HT1080 (cell line): ENCODE data around the gene TECTA. TPM values are rescaled to one million over a fixed set of nuclear protein-coding genes. Genes with fewer than 3 reads are reported as not detected.
"Not testable (repeated sequence)": the region's sequence is repeated elsewhere in the genome, so short reads cannot be mapped to it uniquely, and the experiment has no call there.

Experiments used
- DNase-seq: peaks from one replicate; pipeline ENCODE4 v3.0.0-alpha.2; 2015; ENCODE audit warnings: low read depth
- total RNA-seq: library from RNA; depleted of rRNA; stranded (reverse); fragments of >200 nt; shearing (Covaris generic); gene quantifications from 2 replicates; pipeline ENCODE4 v1.2.3, GENCODE V29; 2014

The TECTA gene
- total RNA-seq, 1 experiment from 2014 or later = 0.53 TPM

- DNase-seq = no peak
Observed at GRCh38 chr11:121163658-121164308, 62.7 kb downstream of the TECTA start.

GRCh38 chr11:121177629-121178028 is 76.6 kb downstream of the TECTA start:
- not testable (repeated sequence) for DNase-seq

- DNase-seq = no peak
Observed at GRCh38 chr11:121179306-121179705, 78.3 kb downstream of the TECTA start.

GRCh38 chr11:121180183-121180582 is 79.1 kb downstream of the TECTA start:
- no peak for DNase-seq

DNA sequence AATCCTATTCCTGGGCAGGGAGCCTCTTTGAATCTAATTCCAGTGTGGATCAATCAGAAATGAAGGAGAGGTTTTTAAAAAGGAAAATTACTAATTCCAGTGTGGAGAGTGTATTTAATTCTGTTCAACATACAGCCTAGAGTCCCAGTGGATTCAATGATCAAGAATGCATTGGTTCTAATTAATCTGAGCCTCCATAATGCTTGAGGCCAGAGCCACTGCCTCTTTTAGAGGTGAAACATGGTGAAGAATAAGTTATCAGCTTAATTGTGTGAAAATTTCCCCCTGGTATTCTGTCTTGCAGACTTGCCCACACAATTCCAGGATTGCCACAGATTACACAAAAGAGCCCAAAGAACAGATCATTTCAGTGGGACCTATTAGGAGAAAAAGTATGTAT is 87.7 kb downstream of the TECTA start:
- DNase-seq = no peak

- no peak for DNase-seq
Observed at GRCh38 chr11:121191818-121192217, 90.8 kb downstream of the TECTA start.

DNA sequence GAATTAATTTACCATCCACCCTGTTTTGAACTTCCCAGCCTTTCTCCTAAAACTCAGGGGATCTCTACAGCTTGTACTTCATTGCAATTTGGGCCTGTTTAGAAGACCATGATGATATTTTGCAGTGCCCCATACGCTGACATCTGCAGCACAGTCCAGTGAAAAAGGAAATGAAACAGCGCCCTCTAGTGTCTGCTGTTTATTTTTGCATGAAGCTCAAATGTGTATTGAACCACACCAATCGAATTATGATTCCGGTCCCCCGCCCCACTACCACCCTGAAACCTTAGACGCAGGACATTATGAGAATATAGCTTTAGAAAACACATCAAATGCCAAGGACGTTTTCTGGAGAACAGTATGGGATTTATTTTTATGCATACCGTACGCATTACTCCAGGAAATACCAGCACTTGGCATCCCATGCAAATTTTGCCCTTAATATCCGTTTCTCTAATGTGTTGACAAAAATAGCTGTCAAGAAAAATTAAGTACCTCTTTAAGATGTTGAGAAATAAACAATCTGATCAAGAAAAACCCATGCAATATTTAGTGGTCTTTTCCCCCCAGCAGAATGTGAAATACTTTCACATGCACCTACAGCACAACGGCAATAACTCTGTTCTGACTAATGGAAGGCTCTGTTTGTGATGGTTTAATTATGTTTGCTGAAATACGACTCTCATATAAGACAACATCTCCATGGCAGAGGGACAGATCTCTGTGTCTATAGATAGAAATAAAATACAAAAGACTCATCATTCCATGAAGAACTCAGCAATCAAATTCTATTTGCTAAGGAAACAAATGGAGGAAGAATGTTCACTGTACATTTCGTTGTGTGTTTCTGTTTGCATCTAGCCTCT is 93.9 kb downstream of the TECTA start:
- DNase-seq = peak; percentile 31

DNA sequence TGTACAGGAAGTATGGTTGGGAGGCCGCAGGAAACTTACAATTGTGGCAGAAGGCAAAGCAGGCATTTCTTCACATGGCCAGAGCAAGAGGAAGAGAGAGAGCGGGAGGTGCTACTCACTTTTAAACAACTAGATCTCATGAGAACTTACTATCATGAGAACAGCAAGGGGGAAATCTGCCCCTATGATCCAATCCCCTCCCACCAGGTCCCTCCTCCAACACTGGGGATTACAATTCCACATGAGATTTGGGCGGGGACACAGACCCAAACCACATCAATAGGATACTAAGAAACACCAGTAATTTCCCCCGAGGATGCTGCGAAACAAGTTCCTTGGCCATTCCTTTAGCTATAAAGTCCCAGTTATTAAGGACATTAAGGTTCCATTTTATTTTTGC is 97.4 kb downstream of the TECTA start:
- DNase-seq = no peak

DNA sequence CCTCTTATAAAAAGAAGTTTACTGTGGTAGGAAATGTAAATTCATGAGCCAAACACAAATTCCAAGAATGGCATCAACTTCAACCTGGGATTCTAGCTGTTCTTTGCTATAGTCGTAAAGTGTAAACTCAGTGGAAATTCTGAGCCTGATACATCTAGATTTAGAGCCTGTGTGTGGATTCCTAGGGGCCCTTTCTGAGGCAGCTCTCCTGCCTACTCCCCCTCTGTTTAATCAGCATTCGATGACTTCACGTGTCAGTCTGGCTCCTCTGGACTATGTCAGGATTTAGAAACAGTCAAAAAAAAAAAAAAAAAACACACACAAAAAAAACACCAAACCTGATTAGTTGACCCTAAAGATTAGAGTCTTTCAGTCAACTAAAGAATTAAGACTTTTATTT is 98.5 kb downstream of the TECTA start:
- DNase-seq = no peak

DNA sequence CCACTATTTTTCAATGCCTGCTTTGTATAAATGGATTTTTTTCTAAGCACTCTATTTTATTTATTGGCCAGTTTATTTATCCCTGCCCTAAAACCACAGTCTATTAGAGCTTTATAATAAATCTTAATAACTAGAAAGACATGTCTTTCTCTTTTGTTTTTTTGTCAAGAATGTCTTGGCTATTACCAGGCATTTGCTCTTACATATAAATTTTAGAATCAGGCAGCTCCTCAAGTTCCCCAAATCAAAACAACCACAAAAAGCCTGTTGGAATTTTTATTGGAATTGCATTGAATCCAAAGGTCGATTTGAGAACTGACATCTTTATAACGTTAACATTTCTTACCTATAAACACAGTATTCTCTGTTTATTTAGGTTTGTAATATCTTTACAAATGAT is 105.8 kb downstream of the TECTA start:
- DNase-seq = no peak

DNA sequence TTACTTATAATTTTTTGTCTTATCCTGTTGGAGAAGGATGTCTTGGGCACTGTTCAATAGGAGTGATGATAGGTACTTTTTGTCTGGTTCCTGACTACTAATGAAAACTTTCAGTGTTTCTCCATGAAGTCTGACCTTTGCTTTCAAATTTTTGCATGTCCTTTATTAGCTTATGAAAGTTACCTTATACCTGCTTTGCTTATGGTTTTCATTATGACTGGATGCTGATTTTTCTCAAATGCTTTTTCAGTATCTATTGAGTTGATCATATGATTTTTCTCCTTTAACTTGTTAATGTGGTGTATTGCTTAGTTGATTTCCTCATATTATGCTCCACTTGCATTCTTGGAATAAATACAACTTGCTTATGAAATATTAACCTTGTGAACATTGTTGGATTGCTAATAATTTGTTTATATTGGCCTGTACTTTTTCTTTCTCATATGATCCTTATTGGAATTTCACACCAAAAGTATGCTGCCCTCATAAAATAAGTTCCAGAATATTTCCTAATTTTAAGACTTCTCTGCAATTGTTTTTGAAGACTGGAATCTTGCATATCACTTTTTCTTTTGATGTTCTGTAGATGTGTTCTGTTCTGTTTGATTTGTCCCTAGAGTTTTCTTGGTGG is 106.6 kb downstream of the TECTA start:
- no peak for DNase-seq

- DNase-seq = no peak
Observed at GRCh38 chr11:121210445-121211080, 109.5 kb downstream of the TECTA start.

DNA sequence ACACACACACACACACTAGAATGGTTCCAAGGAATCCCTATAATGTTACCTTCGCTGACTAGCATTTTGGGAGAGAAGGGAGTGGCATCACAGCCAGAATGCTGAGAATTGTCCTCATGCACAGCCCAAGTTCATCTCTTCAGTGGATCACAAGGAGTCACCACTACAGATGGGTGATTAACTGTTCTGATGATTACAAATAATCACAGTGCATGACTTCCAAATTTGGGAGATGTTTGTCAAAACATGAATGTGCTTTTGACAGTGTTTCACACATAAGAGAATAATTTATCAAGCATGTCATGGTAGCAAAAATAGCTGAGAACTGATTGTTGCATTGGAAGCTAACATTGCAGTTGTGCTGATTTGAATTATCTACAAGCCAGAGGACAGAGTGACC is 110.6 kb downstream of the TECTA start:
- no peak for DNase-seq

GRCh38 chr11:121212536-121213361 is 111.7 kb downstream of the TECTA start:
- no peak for DNase-seq

DNA sequence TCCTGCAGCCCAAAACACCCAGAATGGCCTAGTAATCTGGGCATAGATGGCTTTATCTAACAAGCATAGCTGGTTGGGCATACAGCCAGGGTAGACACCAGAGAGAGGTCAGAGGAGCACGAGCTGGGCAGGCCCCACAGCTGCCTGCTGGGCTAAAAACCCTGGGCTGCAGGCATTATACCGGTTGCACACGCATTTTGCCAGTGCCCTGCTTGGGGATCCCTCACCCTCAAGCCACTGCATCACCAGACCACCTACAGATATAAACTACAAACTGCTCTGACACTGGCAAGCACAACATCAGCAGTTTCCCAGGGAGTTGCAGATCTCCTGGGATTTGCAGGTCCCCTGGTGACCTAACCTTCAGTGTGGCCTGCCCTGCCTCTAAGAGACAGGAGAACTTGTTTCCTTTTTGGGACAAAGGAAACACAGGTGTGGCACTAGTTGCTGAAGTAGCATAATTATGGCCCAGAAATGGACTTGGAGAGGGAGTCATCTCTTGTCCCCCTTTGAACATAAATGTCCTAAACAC is 112.4 kb downstream of the TECTA start:
- no peak for DNase-seq

DNA sequence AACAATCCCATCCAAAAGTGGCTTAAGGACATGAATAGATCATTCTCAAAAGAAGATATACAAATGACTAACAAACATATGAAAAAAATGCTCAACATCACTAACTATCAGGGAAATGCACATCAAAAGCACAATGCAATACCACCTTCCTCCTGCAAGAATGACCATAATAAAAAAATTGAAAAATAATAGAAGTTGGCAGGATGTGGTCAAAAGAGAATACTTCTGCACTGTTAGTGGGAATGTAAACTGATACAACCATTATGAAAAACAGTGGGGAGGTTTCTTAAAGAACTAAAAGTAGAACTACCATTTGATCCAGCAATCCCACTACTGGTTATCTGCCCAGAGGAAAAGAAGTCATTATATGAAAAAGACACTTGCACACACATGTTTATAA is 113.8 kb downstream of the TECTA start:
- DNase-seq = peak; percentile 10

- DNase-seq = no peak
Observed at GRCh38 chr11:121221496-121222200, 120.6 kb downstream of the TECTA start.

DNA sequence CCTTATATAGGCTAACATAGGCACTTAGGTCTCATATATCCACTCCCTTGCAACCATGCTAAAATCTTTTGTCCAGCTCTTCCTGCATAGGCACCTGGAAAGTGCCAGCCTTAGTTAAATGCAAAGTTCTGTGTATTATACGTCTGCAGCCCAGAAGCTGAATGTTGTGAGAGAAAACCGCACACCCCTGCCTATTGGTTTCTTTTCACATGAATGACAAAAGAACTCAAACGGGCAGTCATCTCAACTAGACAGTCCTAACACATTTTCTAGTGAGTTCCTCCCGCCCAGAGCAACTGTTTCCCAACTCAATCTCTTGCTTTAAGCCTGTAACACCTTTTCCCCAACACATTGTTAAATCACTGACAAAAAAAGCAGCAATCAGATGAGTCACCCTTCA is 122.1 kb downstream of the TECTA start:
- no peak for DNase-seq

- DNase-seq = no peak
Observed at GRCh38 chr11:121225382-121225781, 124.3 kb downstream of the TECTA start.
